ENCODE data around the gene SLC16A12.

DNA sequence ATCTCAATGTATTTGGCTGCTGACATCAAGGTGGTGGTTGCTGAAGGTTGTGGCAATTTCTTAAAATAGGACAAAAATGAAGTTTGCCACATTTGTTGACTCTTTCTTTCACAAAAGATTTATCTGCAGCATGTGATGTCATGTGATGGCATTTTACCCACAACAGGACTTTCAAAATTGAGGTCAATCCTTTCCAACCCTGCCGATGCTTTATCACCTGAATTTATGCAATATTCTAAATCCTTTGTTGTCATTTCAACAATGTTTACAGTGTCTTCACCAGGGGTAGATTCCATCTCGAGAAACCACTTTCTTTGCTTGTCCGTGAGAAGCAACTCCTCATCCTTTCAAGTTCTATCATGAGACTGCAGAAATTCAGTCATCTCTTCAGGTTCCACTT lies 40.6 kb upstream of the SLC16A12 start:
- TF ChIP-seq EZH2 (IDR thresholded peaks at IDR 0.05; ENCODE audit: low read length) = no peak
- TF ChIP-seq, protein P1, sequence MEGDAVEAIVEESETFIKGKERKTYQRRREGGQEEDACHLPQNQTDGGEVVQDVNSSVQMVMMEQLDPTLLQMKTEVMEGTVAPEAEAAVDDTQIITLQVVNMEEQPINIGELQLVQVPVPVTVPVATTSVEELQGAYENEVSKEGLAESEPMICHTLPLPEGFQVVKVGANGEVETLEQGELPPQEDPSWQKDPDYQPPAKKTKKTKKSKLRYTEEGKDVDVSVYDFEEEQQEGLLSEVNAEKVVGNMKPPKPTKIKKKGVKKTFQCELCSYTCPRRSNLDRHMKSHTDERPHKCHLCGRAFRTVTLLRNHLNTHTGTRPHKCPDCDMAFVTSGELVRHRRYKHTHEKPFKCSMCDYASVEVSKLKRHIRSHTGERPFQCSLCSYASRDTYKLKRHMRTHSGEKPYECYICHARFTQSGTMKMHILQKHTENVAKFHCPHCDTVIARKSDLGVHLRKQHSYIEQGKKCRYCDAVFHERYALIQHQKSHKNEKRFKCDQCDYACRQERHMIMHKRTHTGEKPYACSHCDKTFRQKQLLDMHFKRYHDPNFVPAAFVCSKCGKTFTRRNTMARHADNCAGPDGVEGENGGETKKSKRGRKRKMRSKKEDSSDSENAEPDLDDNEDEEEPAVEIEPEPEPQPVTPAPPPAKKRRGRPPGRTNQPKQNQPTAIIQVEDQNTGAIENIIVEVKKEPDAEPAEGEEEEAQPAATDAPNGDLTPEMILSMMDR (optimal IDR thresholded peaks at IDR 0.05 in 1 of 3, IDR thresholded peaks at IDR 0.05 in 1 of 3, conservative IDR thresholded peaks at IDR 0.05 in 1 of 3; ENCODE audit: extremely low read depth in 1 of 3, insufficient read depth in 2 of 3, low read length in 3 of 3) = no peak

All from keratinocyte (primary cell).